GM19240 (cell line): Measurements from ENCODE around the gene CFAP221.

Experiments used
- DNase-seq: peaks from one replicate; pipeline ENCODE4 v3.0.0; 2011; ENCODE audit warnings: low spot score; ENCODE audit not compliant: insufficient read length

The CFAP221 gene

DNA sequence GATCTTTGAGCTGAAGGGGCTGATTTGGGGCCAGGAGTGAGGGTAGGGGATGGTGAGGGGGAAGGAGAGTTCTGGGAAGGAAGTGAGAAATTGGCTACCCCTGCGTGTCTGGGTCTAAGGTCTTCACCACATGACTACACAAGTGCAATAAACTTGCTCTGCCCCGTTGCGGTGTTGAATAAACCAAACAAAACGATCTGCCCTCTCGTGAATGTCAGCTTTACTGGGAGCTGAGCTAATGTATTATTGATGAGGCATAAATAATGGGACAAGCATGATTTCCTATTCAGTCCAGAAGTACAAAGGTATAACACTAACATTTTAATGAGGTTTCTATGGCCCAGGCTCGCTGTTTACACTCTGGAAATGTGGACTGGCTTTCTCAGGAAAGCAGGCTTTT lies 8.0 kb upstream of the CFAP221 start:
- DNase-seq = no peak

GRCh38 chr2:119536707-119537106 lies 7.5 kb upstream of the CFAP221 start:
- DNase-seq = no peak

DNA sequence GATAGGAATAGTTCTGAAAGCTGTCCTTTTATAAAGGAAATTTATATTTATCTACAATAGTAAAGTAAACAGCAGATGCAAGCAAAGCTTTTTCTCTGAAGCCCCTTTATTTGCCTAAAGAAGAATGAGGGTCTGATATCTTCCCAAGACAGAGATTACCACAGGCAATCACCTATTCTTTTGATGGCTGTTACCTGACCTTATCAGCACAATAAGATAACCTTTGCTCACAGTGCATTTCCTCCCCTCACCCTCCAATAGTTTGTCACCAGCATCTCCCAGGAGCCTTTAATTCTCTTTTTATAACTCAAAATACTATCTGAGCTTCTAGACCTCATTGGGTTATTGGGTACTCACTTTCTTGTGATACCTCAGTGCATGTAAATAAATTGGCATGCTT lies 6.5 kb upstream of the CFAP221 start:
- no peak for DNase-seq

- DNase-seq = no peak
These were observed 2.8 kb upstream of the CFAP221 start for GRCh38 chr2:119541476-119541875.

GRCh38 chr2:119544939-119545475 lies 758 bp downstream of the CFAP221 start:
- DNase-seq = no peak

GRCh38 chr2:119545754-119546446 lies 1.7 kb downstream of the CFAP221 start:
- DNase-seq = no peak

DNA sequence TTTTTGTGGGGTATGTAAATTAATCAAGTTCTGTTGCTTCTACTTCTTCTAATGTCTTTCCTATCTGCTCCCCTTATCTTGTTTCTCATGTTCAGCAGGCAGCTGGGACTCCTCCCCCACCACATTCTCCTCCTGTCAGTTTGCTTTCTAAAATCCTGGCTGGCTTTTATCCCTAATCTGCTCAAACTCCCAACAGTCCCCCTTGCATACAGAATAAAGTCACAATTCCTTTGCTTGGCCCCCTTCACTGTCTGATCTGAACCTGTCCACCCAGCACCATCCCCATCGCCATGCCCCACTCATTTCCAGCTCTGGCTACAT lies 2.2 kb downstream of the CFAP221 start:
- DNase-seq = no peak

DNA sequence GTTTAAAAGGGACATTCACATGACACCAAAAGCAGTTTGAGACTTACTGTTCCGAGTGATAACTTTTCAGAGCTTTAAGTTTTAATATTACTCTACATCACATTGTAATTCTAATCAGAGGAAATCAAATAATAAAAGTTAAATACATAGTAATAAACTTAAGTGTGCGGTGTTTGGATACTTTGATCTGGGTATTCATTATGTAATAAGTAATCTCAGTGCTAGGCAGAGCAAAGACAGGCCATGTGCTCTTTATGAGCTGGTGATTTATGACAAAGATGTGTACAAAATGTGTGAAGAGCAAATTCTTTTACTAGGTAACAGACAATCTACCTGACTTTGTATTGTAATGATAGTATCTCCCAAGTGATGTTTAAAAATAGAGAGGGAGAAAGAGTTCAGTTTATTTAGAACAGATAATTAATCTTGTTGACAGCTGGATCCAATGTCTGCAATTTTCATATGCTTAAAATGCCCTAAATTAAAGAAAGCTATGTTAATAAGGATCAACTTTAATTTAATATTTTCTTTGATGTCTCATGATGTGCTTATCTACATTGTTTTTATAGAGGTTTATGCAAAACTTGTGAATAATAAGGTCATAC lies 4.4 kb downstream of the CFAP221 start:
- no peak for DNase-seq

GRCh38 chr2:119549241-119549640 lies 5.0 kb downstream of the CFAP221 start:
- no peak for DNase-seq

- no peak for DNase-seq
These were observed 6.1 kb downstream of the CFAP221 start for GRCh38 chr2:119550346-119550745.

DNA sequence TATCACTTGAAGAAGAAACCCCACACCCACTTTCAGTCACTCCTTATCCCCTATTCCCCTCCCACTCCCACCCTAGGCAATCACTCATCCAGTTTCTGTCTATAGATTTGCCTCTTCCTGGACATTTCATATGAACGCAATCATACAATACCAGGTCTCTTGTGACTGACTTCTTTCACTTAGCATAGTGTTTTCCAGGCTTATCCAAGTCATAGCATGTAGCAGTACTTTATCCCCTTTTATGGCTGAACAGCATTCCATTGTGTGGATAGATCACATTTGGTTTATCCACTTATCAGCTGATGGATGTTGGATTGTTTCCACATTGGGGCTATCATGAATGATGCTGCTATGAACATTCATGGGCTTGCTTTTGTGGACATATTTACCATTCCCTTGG lies 6.6 kb downstream of the CFAP221 start:
- no peak for DNase-seq

GRCh38 chr2:119552902-119553301 lies 8.7 kb downstream of the CFAP221 start:
- DNase-seq = no peak

DNA sequence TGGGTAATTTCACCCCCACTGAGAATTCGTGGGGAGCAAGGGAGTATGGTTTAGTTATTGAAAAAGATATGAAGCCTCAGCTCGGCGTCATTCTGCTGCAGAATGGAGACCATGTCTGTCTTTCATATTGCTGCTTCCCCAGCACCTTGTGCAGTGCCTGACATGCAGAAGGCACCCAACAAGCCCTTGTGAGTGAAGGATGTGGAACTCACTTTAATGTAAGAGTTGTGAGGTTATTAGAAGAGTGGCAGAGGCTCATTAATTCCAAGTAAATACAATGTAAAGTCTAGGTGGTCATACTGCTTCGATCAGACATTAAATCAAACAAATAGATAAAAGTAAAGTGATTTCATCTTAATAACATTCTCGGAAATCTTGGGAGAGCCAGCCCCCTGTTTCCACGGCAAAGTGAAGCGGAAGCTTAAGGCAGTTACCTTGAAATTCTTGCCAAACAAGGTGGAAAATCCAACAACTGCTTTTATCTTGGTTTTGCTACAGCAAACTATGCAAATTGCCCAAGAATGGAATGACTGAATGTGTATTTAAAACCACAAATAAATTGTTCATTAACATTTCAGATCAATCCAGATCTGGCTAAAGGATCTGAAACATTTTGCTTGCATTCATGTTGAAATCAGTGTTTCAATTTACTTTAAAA lies 9.6 kb downstream of the CFAP221 start:
- no peak for DNase-seq

DNA sequence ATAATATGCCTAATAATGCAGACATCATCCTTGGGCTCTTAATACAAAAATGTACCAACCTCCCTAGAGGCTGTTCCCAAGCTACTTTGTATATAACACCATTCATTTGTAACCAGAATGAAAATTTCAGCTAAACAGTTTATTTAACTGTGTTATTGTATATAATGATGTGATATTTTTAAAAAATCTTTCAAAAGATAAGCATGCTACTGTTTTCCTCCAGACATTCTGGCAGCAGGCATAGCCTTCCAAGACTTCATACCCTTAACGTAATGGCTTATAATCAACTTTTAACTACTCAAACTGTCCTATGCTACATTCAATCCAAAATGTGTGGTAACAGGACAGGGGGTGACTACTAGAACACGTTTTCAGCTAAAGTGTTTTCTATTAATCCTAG lies 21.2 kb downstream of the CFAP221 start:
- DNase-seq = no peak

DNA sequence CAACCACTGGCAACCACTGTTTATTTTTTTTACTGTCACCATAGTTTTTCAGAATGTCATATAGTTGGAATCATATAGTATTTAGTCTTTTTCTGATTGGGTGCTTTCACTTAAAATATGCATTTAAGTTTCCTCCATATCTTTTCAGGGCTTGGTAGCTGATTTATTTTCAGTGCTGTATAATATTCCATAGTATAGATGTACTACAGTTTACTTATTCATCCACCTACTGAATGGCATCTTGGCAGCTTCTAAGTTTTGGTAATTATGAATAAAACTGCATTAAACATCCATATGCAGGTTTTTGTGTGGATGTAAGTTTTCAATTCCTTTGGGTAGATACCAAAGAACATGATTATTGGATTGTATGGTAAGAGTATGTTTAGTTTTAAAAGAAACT lies 23.0 kb downstream of the CFAP221 start:
- no peak for DNase-seq

GRCh38 chr2:119574108-119574815 lies 30.0 kb downstream of the CFAP221 start:
- DNase-seq = no peak

GRCh38 chr2:119574864-119575263 lies 30.6 kb downstream of the CFAP221 start:
- no peak for DNase-seq

GRCh38 chr2:119575439-119575838 lies 31.2 kb downstream of the CFAP221 start:
- DNase-seq = no peak

DNA sequence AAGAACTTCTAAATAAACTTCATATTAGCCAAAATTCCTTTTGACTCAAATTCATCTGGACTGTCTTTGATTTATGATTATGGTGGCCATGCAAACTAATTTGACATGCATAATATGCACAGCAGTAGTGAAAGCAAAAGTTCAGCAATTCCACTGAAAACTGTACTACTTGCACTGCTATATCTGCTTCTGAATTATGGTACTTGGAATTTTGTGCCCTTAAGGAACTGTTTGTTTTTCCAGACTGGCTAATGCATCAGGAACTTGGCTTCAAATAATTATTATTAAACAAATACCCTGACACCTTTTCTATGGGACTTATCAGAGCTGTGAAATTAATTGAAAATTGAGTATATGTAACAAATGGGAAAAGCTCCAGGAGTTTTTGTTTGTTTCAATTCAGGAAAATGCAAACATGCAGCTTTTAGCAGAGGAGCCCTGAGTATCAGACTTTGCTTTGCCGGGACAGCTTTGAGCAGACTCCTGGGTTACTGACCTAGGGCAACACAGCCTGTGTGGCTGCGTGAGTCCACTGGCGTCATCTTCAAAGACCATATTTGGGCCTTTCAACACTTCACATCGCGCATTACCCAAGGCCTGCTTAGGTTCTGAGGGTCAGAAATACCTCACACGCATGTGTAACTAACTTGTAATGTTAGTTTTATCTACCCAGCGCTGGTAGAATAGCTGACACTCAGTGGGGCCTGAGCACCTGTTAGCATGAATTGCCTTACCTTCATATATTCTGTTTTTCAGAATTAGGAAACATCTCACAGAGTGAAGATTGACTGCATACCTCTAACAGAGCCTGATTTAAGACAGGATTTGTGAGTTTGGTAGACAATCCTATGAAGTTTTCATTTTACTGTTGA lies 35.4 kb downstream of the CFAP221 start:
- no peak for DNase-seq

GRCh38 chr2:119580550-119581072 lies 36.4 kb downstream of the CFAP221 start:
- no peak for DNase-seq

DNA sequence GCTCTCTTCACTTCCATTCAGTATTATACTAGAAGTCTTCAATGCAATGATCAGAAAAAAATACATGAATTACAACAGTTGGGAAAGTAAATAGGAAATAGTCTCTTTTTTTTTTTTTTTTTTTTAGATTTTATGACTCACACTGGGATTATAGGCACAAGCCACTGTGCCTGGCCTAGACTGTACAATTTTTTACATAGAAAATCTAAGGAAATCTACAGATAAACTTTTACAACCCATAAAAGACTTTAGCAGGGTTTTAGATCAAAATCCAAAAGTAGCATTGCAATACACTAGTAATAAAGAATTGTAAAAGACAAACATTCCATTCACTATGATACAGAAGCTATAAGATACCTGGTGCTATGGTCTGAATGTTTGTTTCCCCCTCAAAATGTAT lies 39.0 kb downstream of the CFAP221 start:
- DNase-seq = no peak
